Umbilical cord (tissue), 2 donors: ENCODE results near the gene TFDP1. TPM values are rescaled to one million over a fixed set of nuclear protein-coding genes. Genes with fewer than 3 reads are reported as not detected.
"Not testable (repeated sequence)": the region's sequence is repeated elsewhere in the genome, so short reads cannot be mapped to it uniquely, and the experiment has no call there.

Experiments
- DNase-seq: peaks from one replicate; pipeline ENCODE4 v3.0.0-alpha.2; 2015; ENCODE audit warnings: low spot score
- total RNA-seq: library from RNA; depleted of rRNA; stranded (reverse); fragments of >200 nt; gene quantifications from one replicate; pipeline ENCODE4 v1.2.3, GENCODE V29; 2014; ENCODE audit warnings: low replicate concordance; ENCODE audit not compliant: insufficient read depth

Gene TFDP1
- total RNA-seq, 1 donor from 2014 or later = 31.8 TPM

GRCh38 chr13:113616991-113617749 is 32.6 kb downstream of the TFDP1 start:
- no peak for DNase-seq

- DNase-seq = no peak
Observed at GRCh38 chr13:113617961-113618360, 33.4 kb downstream of the TFDP1 start.

- no peak for DNase-seq
Observed at GRCh38 chr13:113618455-113618854, 33.9 kb downstream of the TFDP1 start.

- no peak for DNase-seq
Observed at GRCh38 chr13:113620036-113620796, 35.7 kb downstream of the TFDP1 start.

- DNase-seq = no peak
Observed at GRCh38 chr13:113621046-113621445, 36.5 kb downstream of the TFDP1 start.

GRCh38 chr13:113621498-113621897 is 36.9 kb downstream of the TFDP1 start:
- DNase-seq = not testable (repeated sequence)

- not testable (repeated sequence) for DNase-seq
Observed at GRCh38 chr13:113621986-113622550, 37.5 kb downstream of the TFDP1 start.

- no peak for DNase-seq
Observed at GRCh38 chr13:113622791-113623490, 38.4 kb downstream of the TFDP1 start.

- DNase-seq = no peak
Observed at GRCh38 chr13:113623491-113624234, 39.1 kb downstream of the TFDP1 start.

GRCh38 chr13:113624235-113624587 is 39.7 kb downstream of the TFDP1 start:
- no peak for DNase-seq

GRCh38 chr13:113624640-113625304 is 40.2 kb downstream of the TFDP1 start:
- DNase-seq = not testable (repeated sequence)

- peak; percentile 48 for DNase-seq
Observed at GRCh38 chr13:113625965-113626721, 41.6 kb downstream of the TFDP1 start.

- DNase-seq = no peak
Observed at GRCh38 chr13:113627136-113627535, 42.6 kb downstream of the TFDP1 start.

- no peak for DNase-seq
Observed at GRCh38 chr13:113628291-113629270, 44.0 kb downstream of the TFDP1 start.

- DNase-seq = no peak
Observed at GRCh38 chr13:113629866-113630265, 45.3 kb downstream of the TFDP1 start.

- no peak for DNase-seq
Observed at GRCh38 chr13:113630296-113630695, 45.7 kb downstream of the TFDP1 start.

- no peak for DNase-seq
Observed at GRCh38 chr13:113630804-113631203, 46.3 kb downstream of the TFDP1 start.

GRCh38 chr13:113631341-113632095 is 47.0 kb downstream of the TFDP1 start:
- no peak for DNase-seq
